SIG-M5 treated with dmso at 0.1 percent for 504 hours (cell line): ENCODE measurements around the gene APLN.

Source experiments
- DNase-seq: peaks from one replicate; lab custom pipeline; 2025; ENCODE audit not compliant: unreplicated experiment; lab: John Stamatoyannopoulos, UW

The APLN gene, protein sequence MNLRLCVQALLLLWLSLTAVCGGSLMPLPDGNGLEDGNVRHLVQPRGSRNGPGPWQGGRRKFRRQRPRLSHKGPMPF

DNA sequence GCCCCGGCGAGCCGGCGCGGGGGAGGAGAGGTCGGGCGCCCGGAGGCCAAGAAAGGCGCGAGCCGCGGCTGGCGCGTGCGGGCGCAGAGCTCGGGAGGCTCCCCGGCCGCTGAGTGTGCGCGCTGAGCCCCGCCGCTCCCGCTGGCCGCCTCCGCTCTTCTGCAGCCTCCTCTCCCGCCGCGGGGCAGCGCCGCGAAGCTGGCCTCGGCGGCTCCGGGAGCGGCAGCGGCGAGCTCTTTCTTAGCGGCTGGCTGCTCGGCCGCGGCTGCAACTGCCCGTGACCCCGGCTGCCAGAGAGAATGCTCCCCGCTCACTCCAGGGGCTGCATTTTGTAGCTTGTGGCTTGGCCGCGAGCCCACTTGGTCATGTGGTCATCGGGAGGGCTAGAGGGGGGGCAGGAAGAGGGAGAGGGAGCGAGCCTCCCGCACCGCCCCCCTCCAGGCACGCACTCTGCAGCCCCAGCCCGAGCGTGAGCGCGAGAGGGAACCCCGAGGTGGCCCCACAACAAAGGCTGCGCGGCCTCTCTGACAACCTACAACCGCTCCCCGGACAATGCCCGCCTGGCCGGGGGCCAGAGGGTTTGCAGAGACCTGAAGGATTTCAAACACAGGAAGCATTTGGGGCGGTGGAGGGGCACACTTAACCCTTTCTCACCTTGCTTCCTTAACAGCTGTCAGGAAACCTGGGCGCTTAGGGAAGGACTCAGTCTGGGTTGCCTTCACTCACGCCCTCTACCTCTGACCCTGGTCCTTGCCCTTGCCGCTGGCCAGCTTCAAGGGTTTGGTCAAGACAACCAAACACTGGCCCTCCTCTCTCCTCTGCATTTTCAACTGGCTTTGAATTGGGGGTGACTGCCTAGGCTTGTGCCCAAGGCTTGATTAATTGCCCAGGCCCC, at the start of gene APLN:
Gene APLN, minus strand, starts transcription at position 305 of the 895 bp plus-strand sequence. CDS start 326 bp downstream, outside the sequence.
- DNase-seq = no peak

DNA sequence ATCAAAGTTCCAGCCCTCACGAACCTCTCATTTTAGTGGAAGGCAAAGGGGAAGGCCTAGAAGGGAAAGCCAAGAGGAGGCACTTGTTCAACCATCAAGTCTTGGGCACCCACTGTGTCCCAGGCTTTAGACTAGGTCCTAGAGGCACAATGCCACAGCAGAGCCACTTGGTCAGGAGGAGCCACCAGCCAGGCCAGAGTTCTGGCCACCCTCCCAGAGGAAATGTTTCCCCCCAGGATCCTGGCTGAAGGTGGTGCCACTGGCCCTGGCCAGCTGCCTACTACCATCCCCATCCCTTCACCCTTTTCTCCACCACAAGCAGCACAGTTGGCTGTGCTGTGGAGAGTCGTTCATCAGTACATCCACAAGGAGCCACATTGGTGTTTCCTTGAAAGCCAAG, 49.7 kb upstream of the APLN start:
- DNase-seq = no peak

DNA sequence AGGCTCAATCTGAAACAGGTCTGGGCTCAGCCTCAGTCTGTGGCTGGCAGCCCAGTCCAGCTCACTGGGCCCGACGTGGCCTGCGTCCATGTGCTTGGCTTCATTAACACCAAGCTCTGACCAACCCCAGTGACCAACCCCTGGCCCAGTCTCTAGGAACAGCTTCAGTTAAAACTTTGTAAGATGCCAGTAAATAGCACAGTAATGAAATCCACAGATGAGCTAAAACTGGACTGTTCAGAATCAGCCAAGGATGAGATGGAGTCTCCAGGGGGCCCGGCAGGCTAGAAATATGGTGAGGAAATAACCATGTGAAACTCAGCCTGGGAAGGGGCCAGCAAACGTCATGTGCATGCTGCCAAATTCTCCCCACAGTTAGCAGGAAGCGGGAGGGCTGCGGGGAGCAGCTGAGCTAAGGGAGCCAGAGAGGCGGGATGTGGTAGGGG, 46.9 kb upstream of the APLN start:
- no peak for DNase-seq

DNA sequence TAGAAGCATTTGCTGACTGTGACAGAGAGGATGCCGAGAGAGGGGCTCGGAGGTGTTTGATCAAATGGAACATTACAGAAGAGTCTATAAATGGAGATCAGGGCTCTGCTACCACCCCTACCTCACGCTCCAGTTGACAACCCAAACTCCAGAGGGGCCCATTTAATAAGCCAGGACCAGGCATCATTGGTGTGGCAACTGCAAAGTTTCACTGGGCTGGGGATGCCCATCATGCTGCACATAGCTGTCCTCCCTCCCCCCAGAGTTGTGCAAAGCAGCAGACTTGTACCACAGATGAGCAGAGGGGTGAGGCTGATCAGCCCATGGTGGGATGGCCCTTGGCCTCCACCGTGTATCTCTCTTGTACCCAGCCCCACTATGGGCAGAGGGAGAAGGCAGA, 45.8 kb upstream of the APLN start:
- DNase-seq = no peak

DNA sequence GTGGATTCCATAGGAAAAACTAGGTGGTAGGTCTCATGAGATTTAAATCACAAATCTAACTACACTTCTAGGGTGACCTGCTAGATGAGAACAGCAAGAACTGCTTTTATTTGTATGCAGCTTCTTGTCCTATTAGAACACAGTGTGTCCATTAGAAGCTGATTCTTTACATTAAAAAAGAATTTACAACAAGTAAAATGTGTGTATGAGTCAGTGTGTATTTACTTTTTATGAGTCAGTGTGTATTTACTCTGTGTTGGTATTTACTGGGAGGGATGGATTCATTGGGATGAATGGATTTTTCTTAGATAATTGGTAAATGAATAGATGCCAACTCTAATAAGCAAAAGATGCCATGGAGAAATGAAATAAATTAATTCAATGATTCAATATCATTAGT, 43.4 kb upstream of the APLN start:
- no peak for DNase-seq

DNA sequence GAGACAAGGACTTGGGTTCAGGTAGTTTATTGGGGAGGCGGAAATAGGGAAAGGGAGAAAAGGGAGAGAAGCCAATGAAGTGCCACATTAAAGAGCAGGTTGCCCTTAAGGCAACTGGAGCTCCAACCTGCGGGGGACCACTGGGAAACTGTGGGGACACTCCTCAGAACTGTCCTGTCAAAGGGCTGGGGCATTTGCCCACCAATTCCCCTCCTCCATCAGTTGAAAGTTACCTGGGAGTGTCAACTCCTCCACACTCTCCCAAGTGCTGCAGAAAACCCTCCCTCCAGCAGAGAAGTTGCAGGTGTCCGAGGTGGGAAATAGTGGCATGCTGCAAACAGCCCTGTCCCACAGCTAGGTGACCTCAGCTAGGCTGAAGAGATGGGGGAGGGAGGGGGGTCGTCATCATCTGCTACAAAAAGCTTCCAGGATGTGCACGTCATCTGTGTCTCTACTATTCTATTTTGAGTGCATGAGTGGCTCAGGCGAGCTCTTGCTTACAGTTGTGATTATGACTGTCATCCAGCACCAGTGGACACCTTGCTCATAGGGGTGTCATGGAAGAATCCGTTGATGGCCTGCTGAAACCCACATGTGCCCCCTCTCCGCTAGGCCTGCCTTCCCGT, 42.6 kb upstream of the APLN start:
- DNase-seq = no peak

DNA sequence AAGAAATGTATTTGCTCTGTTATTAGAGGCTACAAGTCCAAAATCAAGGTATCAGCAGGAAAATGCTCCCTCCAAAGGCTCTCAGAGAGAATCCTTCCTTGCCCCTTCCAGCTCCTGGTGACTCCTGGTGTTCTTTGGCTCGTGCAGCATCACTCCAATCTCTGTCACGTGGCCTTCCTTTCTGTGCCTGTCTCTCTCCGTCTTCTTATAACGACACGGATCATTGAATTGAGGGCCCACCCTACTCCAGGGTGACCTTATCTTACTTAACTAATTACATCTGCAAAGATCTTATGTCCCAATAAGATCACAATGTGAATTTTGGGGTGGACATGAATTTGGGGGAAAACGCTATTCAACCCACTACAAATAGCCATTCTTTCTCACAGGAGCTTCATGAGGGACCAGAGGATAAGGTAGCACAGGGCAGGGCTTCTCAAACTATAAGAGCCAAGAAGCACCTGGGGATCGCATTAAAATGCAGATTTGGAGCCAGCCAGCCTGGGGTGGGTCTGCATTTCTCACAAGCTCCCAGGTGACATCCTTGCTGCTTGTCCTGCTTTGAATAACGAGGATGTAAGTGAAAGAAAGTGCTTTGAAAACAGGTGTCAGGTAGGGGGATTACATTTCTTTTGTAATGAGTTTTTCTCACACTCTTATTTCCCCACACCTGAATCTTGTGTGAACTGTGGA, 41.9 kb upstream of the APLN start:
- DNase-seq = no peak

DNA sequence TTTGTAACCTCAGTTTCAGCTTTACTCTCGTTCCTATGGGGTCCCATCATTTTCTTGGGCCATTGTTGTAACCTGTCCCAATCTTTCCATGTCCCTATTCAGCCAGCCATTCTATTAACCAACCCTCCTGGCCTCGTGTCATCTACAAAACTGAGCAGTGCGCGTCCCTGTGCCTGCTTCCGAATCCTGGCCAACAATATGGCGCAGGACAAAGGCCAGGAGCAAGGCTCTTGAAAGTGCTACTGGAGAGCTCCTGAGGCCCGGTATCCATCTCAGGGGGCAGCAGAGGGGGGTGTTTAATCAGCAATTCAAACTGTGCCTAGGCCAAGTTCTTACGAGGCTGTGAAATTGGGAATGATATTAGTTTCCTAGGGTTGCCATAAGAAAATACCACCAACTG, 41.2 kb upstream of the APLN start:
- no peak for DNase-seq

DNA sequence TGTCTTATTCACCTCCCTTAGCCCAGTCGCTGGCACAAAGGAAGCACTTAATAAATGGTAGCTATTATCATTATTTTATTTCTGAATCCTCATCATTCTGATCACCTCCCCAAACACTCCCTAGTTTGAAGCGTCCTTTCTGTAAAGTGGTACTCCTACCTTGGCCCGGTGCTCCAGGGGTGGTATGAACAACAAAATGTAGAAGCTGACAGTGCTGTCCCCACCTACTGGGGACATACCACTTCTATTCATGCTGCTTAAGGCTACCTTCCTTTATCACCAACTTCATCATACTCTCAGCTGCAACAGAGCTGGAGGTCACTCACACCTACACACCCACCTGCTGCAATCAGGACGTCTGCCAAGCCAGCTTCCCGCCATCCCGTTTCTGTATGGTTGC, 40.8 kb upstream of the APLN start:
- no peak for DNase-seq

DNA sequence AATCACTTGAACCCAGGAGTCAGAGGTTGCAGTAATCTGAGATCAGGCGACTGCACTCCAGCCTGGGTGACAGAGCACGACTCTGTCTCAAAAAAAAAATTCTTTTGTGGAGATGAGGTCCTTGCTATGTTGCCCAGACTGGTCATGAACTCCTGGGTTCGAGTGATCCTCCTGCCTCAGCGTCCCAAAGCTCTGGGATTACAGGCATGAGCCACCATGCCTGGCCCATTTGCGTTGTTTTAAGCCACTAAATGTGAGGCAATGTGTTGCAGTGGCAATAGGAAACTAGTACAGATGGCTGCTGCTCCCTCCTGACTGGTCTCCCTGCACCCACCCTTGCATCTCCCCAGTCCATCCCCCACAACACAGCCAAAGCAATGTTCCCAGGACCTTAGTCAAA, 40.0 kb upstream of the APLN start:
- no peak for DNase-seq

DNA sequence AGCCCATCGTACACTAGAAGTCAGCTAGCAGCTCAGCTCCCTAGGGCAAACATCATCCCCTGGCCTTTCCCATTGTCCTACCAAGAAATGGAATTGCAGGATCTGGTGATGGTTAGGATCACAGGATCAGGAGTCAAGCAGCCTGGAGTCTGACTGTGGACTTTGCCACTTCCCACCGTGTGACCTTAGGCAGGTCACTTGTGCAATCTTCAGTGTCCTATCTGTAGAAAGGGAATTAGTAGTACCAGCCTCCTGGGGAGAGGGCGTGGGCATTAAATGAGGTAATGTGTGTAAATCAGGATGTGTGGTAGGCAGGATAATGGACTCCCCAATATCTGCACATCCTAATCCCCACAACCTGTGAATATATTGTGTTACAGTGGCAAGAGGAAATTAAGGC, 38.6 kb upstream of the APLN start:
- no peak for DNase-seq

DNA sequence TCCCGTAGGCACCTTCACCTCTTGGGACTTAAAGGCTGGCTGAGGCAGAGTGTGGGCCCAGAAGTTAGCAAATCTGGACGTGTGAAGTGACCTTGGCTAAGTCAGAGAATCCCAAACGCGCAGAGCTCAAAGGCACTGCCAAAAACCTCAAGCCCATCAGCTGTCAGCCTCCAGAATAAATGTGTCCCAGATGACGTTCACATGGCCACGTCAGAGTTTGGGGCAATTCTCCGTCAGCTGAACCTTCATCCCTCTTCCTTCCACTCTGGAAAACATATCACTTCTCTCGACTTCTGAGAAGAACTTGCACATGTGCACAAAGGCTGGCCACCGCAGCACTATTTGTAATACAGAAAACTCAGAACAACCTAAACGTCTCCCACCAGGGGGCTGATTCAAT, 35.7 kb upstream of the APLN start:
- no peak for DNase-seq

DNA sequence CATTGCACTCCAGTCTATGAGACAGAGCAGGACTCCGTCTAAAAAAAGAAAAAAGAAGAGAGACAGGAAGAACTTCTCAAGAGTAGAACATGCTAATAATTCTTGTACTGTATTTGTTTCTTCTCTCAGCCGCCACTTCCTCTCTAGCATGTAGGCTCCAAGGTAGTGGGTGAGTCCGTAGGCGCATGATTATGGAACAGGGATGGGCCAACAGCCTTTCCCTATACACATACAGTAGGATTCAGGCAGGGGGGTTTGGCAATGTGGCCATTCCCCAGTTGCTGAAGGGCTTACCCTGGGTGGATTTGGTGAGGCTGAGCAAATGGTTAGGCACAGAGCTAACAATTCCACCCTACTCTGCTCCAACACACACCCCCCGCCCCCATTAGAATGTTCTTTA, 35.0 kb upstream of the APLN start:
- DNase-seq = no peak

DNA sequence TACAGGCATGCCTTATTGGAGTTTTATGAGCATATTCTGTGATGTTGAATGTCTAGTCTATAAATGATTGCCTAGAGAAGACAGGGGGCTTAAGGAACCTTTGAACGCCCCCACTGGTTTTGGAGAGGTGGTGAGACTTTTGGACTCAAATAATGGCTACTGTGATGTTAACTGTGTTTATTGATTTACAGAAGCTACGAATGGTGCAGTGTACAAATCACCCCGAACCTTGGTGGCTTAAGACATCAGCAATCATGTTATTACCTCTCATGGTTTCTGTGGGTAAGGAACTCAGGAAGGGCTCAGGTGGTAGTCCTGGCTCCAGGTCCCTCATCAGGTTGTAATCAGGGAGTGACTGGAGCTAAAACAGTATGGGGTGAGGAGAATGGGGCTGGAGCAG, 33.3 kb upstream of the APLN start:
- DNase-seq = no peak

DNA sequence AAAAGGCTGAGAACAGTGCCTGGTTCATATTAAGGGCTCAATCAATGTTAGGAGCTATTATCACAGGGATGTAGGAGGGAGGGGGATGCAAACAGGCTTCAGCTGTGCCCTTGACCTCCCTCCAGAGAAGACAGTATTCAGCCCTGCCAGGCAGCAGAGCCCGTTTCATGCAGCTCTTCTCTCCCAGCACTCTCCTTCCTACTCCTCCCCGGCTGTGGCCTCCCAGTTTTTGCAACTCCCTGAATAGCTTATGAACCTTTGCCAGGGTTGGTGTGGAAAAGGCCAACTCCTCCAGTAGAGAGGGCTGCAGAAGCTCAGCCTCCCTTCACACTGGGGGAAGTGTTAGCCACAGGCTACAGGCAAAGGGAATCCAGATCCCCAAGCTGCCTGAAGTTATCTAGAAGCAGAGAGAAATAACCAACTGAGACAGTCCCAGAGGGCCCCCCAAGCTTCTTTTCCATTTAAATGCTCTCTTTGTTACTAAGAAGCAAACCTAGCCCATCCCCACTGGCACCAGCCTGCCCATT, 31.7 kb upstream of the APLN start:
- DNase-seq = no peak

DNA sequence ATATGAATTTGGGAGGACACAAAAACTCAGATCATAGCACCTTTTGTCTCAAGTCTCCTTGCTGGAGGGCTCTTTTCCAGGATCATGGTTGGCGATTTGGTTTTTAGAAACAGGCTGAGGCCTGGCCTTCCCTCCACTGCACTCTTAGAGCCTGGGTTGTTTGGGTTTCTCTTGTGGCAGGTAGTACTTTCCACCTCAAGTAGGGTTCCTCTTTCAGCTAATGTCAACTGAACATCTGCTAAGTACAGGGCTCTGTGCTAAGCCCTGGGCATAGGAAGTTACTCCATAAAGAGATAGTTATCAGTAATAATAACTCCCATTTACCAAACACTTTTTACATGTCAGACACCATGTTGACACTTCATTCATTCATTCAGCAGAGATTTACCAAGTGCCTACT, 28.2 kb upstream of the APLN start:
- DNase-seq = no peak

DNA sequence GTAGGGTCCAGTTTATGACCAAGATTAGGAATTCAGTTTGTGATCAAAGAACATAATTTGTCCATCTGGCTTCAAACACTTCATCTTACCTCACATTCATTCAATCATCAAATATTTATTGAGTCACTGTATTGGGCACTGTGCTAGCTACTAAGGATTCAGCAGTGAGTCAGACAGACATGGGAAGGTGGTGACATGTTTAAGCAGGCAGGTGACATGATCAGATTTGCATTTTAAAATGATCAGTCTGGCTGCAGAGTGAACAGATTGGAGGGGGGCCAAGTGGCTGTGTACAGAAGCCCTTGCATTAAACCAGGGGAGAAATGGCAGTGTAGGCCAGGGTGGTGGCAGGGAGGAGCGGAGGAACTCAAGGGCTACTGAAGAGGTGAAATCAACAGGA, 25.1 kb upstream of the APLN start:
- DNase-seq = no peak

DNA sequence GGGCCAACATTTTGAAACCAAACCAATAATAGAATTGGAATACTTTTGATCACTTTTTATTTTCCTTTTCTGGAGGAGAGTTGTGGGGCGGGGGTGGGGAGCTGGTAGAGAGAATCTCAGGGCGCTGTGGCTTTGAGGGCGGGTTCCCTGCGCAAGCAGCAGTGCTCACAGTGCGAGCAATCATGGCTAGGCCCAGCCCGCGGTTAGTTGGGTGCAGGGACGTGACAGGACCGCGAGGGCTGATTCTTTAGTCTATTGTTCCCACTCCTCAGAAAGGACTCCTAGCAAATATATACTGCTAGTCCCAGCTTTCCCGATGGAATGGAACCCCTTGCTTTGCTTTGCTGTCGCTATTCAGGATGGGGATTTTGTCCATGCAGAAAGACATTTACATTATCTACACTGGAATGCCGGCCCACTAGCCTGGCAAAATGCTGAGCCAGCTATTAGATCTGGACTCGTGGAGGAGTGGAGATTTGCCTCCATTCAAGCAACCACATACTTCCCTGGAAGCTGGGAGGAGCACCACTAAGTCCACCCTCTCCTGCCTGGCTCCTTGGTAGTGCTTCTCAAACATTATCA, 23.9 kb upstream of the APLN start:
- no peak for DNase-seq

DNA sequence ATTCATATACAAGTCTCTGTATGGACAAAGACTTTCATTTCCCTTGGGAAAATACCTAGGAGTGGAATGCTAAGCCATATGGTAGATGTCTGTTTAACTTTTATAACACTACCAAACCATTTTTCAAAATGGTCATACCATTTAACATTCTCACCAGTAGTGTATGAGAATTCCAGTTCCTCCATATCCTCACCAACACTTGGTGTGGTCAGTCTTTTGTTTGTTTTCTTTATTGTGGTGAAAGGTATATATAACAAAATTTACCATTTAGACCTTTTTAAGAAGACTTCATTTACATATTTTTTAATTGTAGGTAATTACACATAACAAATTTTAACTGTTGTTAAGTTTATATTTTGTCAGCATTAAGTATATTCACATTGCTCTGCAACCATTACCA, 12.7 kb upstream of the APLN start:
- DNase-seq = no peak

DNA sequence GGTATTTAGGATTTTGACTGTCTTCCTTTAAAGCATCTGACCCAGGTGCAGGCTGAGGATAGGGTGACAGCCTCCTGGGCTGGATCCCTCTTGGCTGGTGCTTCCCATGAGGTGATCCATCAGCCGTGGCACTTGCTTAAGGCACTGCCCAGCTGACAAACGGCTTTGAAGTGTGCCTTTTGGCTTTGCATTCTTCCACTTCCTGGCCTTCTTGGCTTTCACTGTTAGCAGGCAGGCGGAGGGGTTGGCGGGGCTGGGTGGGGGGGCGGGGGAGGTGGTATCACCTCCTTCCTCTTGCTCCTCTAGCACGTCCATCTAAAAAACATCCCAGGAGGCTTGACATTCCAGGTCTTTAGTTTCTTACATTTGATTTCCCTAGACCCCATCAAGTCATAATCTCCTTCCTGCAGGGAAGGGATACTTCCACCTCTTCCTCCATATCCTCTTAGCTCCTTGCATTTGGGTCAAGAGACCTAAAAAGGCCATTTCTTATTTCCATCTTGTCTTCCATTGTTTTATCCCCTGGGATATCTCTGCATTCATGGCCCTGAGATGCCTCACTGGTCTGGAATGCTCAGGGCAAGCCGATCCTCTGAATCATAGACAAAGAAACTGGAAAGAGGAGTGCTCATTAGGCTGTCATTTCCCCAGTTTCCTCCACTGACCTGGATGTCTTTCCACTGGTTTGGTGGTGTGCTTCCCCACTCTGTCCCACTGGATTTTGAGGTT, 11.3 kb upstream of the APLN start:
- no peak for DNase-seq

DNA sequence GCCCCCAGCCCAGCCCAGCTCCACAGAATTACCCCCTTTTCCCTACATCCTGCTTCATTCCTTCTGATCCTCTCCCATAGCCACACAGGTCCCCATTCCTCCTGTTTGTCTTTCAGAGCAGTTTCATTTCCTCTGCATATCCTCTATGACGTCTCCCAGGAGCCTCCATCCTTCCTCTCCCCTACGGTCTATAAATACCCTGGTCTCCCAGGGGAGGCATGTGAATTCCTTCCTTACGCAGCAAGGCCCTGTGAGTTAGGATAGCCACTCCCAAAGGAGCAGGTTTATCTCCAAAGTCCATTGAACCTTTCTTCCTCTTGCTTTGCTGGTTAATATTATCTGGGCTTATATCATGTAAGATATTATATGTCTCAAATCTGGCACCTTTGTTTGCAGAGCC, 8.4 kb upstream of the APLN start:
- DNase-seq = no peak
